ENCODE data around the gene JCHAIN.

Gene JCHAIN

DNA sequence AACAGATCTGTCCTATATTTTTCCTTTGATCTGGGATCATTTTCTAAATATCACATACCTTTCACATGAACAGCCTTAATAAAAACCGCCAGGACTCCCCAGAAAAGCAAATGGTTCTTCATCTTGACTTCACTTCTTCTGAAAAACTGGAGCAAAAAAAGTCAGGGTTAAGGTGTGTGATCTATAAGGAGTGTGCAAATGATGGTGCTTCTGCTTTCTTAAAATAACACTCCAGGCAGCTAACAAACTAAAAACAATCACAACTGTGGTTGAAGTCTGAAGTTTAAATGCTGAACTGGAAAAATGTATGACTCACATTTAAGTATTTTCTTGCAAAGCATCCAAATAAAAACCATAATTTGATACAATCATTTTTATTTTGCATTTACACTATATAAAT is at the start of gene JCHAIN:
Gene JCHAIN (minus strand): TSS at position 140 of the 400 bp plus-strand sequence. CDS start 18 bp downstream, at position 122.
- TF ChIP-seq, protein P1, sequence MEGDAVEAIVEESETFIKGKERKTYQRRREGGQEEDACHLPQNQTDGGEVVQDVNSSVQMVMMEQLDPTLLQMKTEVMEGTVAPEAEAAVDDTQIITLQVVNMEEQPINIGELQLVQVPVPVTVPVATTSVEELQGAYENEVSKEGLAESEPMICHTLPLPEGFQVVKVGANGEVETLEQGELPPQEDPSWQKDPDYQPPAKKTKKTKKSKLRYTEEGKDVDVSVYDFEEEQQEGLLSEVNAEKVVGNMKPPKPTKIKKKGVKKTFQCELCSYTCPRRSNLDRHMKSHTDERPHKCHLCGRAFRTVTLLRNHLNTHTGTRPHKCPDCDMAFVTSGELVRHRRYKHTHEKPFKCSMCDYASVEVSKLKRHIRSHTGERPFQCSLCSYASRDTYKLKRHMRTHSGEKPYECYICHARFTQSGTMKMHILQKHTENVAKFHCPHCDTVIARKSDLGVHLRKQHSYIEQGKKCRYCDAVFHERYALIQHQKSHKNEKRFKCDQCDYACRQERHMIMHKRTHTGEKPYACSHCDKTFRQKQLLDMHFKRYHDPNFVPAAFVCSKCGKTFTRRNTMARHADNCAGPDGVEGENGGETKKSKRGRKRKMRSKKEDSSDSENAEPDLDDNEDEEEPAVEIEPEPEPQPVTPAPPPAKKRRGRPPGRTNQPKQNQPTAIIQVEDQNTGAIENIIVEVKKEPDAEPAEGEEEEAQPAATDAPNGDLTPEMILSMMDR (IDR thresholded peaks at IDR 0.05; ENCODE audit: poor library complexity, severe bottlenecking): no peak
- no peaks in the 10 kb centered on the region for H3K4me1 ChIP-seq (ENCODE audit: insufficient read depth, poor library complexity, severe bottlenecking)
- DNase-seq (ENCODE audit: low spot score) (no peak), ATAC-seq (ENCODE audit: low read depth) (no peak)
- H3K36me3 ChIP-seq (ENCODE audit: low read depth): no peaks in the 10 kb centered on the region
- H3K4me3 ChIP-seq (ENCODE audit: severe bottlenecking): no peak within 1 kb of the TSS
- H3K27ac ChIP-seq (ENCODE audit: poor library complexity, severe bottlenecking): no peak within 1 kb of the TSS
- H3K27me3 ChIP-seq (ENCODE audit: insufficient read depth, poor library complexity, severe bottlenecking): no peaks in the 10 kb centered on the region
- no peaks in the 10 kb centered on the region for H3K9me3 ChIP-seq (ENCODE audit: severe bottlenecking)

DNA sequence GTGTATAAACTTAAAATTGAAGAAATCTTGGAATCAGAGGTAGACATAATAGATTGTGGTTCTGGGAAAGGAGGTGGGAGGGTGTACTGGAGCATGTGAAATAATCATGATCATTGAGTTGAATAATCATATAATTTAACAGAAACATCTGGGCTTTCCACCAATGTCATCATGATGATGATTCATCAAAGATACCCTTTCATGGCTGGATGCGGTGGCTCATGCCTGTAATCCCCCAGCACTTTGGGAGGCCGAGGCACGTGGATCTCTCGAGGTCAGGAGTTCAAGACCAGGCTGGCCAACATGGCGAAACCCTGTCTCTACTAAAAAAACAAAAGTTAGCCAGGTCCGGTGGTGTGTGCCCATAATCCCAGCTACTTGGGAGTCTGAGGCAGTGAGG is 48.8 kb upstream of the JCHAIN start:
- no peak for ATAC-seq (ENCODE audit: low read depth)

DNA sequence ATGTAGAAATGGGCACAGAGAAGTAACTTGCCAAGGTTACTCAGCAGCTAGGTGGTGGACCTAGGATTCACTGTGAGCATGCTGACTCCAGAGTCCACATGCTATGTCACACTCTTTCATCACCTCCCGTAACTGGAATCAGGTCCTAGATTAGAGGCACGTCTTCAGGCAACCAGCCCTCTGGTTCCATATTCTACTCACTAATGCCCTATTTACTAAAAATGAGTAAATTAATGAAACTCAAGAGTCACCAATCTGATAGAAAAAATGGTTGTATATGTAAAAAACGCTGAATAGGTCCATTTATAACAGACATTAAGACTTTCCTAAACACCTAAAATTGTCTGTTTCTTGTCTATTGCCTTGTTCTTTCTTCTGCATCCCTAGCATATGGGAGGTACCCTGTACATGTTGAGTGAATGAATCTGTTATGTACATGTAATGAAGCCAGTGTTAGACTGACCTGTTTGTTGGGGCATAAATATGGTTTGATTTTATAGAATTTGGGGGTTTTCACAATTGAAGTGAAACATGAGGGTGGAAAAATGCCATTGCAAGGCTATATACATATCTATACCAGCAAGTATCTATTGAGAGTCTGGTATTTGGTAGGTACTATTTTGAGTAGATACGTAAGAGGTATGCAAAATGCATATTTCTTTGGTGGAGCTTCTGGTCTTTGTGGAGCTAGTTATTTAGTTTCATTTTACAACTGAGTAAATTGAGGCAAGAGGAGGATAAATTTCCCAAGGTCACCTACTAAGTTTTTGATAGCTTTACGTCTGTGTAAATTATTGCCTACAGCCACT is 48.0 kb upstream of the JCHAIN start:
- Histone ChIP-seq H3K27me3 (ENCODE audit: insufficient read depth, poor library complexity, severe bottlenecking) (no peaks in the 10 kb centered on the region), H3K9me3 (ENCODE audit: severe bottlenecking) (no peaks in the 10 kb centered on the region), H3K4me3 (ENCODE audit: severe bottlenecking) (no peak overlapping the region), H3K4me1 (ENCODE audit: insufficient read depth, poor library complexity, severe bottlenecking) (peaks cover 4% of the 10 kb centered on the region), H3K27ac (ENCODE audit: poor library complexity, severe bottlenecking) (no peak overlapping the region), H3K36me3 (ENCODE audit: low read depth) (no peaks in the 10 kb centered on the region)
- DNase-seq (ENCODE audit: low spot score): no peak
- ATAC-seq (ENCODE audit: low read depth): no peak
- TF ChIP-seq, protein P1 (IDR thresholded peaks at IDR 0.05; ENCODE audit: poor library complexity, severe bottlenecking): no peak

More for the DNA sequence above, 48.8 kb upstream of the JCHAIN start:
- H3K27ac ChIP-seq (ENCODE audit: poor library complexity, severe bottlenecking): no peak overlapping the region
- no peak overlapping the region for H3K4me3 ChIP-seq (ENCODE audit: severe bottlenecking)
- TF ChIP-seq, protein P1 (IDR thresholded peaks at IDR 0.05; ENCODE audit: poor library complexity, severe bottlenecking): no peak
- H3K9me3 ChIP-seq (ENCODE audit: severe bottlenecking): no peaks in the 10 kb centered on the region
- H3K36me3 ChIP-seq (ENCODE audit: low read depth): no peaks in the 10 kb centered on the region
- no peaks in the 10 kb centered on the region for H3K27me3 ChIP-seq (ENCODE audit: insufficient read depth, poor library complexity, severe bottlenecking)
- no peak for DNase-seq (ENCODE audit: low spot score)
- peaks cover 4% of the 10 kb centered on the region for H3K4me1 ChIP-seq (ENCODE audit: insufficient read depth, poor library complexity, severe bottlenecking)

DNA sequence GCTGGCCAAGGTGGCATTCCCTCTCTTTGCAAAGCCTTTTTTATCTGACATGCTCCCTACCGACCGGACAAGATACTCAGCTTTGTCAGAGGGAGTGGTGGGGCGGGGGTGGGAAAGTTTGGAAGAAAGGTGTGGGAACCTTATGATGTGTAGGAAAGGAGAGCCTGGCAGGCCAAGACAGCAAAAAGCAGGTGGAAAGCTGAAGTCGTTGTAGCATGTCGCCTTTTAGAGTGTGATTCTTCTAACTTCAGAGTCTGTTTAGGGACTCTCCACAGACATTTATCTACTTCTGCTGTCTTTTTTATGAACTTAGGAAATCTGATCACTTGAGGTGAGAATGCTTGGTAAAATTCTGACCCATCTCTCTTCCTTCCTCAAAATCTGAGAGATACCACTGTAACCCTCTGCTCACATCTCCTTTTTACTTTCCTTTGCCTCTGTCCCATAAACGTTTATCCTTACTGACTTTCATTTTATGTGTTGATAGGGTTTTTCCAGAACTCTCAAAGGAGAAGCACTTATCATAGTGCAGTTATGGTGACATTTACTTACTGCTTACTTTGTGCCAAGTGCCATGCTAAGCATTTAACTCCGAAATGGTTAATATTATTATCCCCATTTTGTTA is 47.3 kb upstream of the JCHAIN start:
- no peak overlapping the region for H3K4me3 ChIP-seq (ENCODE audit: severe bottlenecking)
- H3K4me1 ChIP-seq (ENCODE audit: insufficient read depth, poor library complexity, severe bottlenecking): peaks cover 4% of the 10 kb centered on the region
- ATAC-seq (ENCODE audit: low read depth): no peak
- no peaks in the 10 kb centered on the region for H3K36me3 ChIP-seq (ENCODE audit: low read depth)
- TF ChIP-seq, protein P1 (IDR thresholded peaks at IDR 0.05; ENCODE audit: poor library complexity, severe bottlenecking): no peak
- H3K27me3 ChIP-seq (ENCODE audit: insufficient read depth, poor library complexity, severe bottlenecking): no peaks in the 10 kb centered on the region
- H3K9me3 ChIP-seq (ENCODE audit: severe bottlenecking): no peaks in the 10 kb centered on the region
- no peak overlapping the region for H3K27ac ChIP-seq (ENCODE audit: poor library complexity, severe bottlenecking)
- no peak for DNase-seq (ENCODE audit: low spot score)

Data from RWPE2 (cell line).